HCT116 (cell line): ENCODE data around the gene VWA5A. TPM values are rescaled to one million over a fixed set of nuclear protein-coding genes. Genes with fewer than 3 reads are reported as not detected.

Experiments used
- ATAC-seq: fragments of 200-7000 bp; cut with Tn5 transposase; 2 replicates; pipeline ENCODE4 v1.9.1; 2020; ENCODE audit warnings: mild to moderate bottlenecking, moderate library complexity
- BruUV-seq: library from RNA; stranded (reverse); fragments of 400-500 nt; replicated peaks from 2 replicates; lab custom pipeline; 2021; lab: Mats Ljungman, UMichigan
- CTCF ChIA-PET: fragments of 300-600 bp; sonication (Branson Sonifier 250); formaldehyde crosslinking; loops from one replicate; lab custom pipeline; 2021; ENCODE audit warnings: antibody characterized with exemption; lab: Charles Lee
- POLR2A ChIA-PET: fragments of 300-600, 350-600 bp; sonication (Branson Sonifier 250); formaldehyde crosslinking; loops from one replicate; lab custom pipeline; 2021; ENCODE audit warnings: antibody characterized with exemption; lab: Charles Lee
- RAD21 ChIA-PET, 2 experiments: fragments of 300-600 bp; sonication (Branson Sonifier 250); formaldehyde crosslinking; loops; one replicate each; lab custom pipeline; 2023; ENCODE audit warnings: low total read pairs in 2 of 2; ENCODE audit not compliant: uncharacterized antibody in 2 of 2, unreplicated experiment in 2 of 2, low non-redundant PET in 1 of 2; lab: Charles Lee
- DNase-seq: peaks from one replicate; pipeline ENCODE4 v3.0.0-alpha.2; 2010; ENCODE audit warnings: low read depth, low spot score
- H2AFZ ChIP-seq: fragments of 200-600 bp; shearing (Covaris generic), sonication (generic); 2 replicates; pipeline ENCODE4 v1.6.1; 2017; ENCODE audit warnings: low read depth, mixed run types, mixed read lengths, antibody characterized with exemption, low read length; ENCODE audit not compliant: poor library complexity, severe bottlenecking
- H3K27ac ChIP-seq: 2 replicates; pipeline ENCODE4 v1.5.1; 2012; ENCODE audit warnings: low read depth, low read length
- H3K27me3 ChIP-seq: fragments of 200-600 bp; sonication (generic); 2 replicates; pipeline ENCODE4 v1.6.1; 2016; ENCODE audit warnings: mixed run types, low read length, mixed read lengths; ENCODE audit not compliant: insufficient read depth
- H3K36me3 ChIP-seq, 2 experiments: fragments of 200-500 bp in 1 of 2; fragments of 200-600 bp in 1 of 2; sonication (Bioruptor generic) in 1 of 2; sonication (generic) in 1 of 2; 2 replicates each; pipeline versions ENCODE4 v1.5.1 to v1.6.1; 2014 to 2016; ENCODE audit warnings: low read length in 2 of 2, inconsistent platforms in 1 of 2, mixed read lengths in 1 of 2, mixed run types in 1 of 2; ENCODE audit not compliant: insufficient read depth in 2 of 2, control insufficient read depth in 1 of 2
- H3K4me1 ChIP-seq, 2 experiments: fragments of 200-600 bp in 1 of 2; sonication (generic) in 1 of 2; 2 replicates each; pipeline versions ENCODE4 v1.5.1 to v1.6.1; 2012 to 2017; ENCODE audit warnings: low read length in 2 of 2, inconsistent platforms in 1 of 2, mild to moderate bottlenecking in 1 of 2, mixed read lengths in 1 of 2, mixed run types in 1 of 2, moderate library complexity in 1 of 2; ENCODE audit not compliant: insufficient read depth in 2 of 2, control insufficient read depth in 1 of 2
- H3K4me2 ChIP-seq: fragments of 200-600 bp; sonication (generic); 2 replicates; pipeline ENCODE4 v1.6.1; 2017; ENCODE audit warnings: mixed run types, low read length, mixed read lengths
- H3K4me3 ChIP-seq, 2 experiments: fragments of 200-600 bp in 1 of 2; sonication (generic) in 1 of 2; replicated peaks in 1 of 2; 2 replicates each; pipeline ENCODE4 v1.5.1; 2011 to 2016; ENCODE audit warnings: low read length in 2 of 2, control low read depth in 1 of 2, low read depth in 1 of 2, mild to moderate bottlenecking in 1 of 2, mixed read lengths in 1 of 2, mixed run types in 1 of 2
- H3K79me2 ChIP-seq: fragments of 200-600 bp; sonication (generic); 2 replicates; pipeline ENCODE4 v1.6.1; 2017; ENCODE audit warnings: mild to moderate bottlenecking, mixed run types, low read length, moderate library complexity, mixed read lengths; ENCODE audit not compliant: insufficient read depth
- H3K9ac ChIP-seq: fragments of 200-600 bp; sonication (generic); 2 replicates; pipeline ENCODE4 v1.6.1; 2016; ENCODE audit warnings: low read length, mixed read lengths
- H3K9me2 ChIP-seq: fragments of 200-600 bp; sonication (generic), shearing (Covaris generic); 2 replicates; pipeline ENCODE4 v1.6.1; 2017; ENCODE audit warnings: mixed run types, mild to moderate bottlenecking, moderate library complexity; ENCODE audit not compliant: insufficient read depth
- H3K9me3 ChIP-seq, 2 experiments: fragments of 200-500 bp in 1 of 2; fragments of 200-600 bp in 1 of 2; sonication (Bioruptor generic) in 1 of 2; sonication (generic) in 1 of 2; 2 replicates each; pipeline ENCODE4 v1.6.1; 2014 to 2017; ENCODE audit warnings: low read length in 2 of 2, mixed read lengths in 2 of 2, inconsistent platforms in 1 of 2, low read depth in 1 of 2, mild to moderate bottlenecking in 1 of 2, mixed run types in 1 of 2, moderate library complexity in 1 of 2; ENCODE audit not compliant: control insufficient read depth in 1 of 2, insufficient read depth in 1 of 2
- H4K20me1 ChIP-seq: fragments of 200-600 bp; sonication (generic), shearing (Covaris generic); 2 replicates; pipeline ENCODE4 v1.6.1; 2017; ENCODE audit warnings: mixed run types, mild to moderate bottlenecking, moderate library complexity; ENCODE audit not compliant: insufficient read depth
- CBX3 ChIP-seq: IDR thresholded peaks from 2 replicates; pipeline ENCODE4 v1.6.1; 2012; ENCODE audit warnings: low read depth
- CEBPB ChIP-seq: IDR thresholded peaks from 2 replicates; pipeline ENCODE4 v1.6.1; 2012; ENCODE audit warnings: low read depth
- ELF1 ChIP-seq: IDR thresholded peaks from 2 replicates; pipeline ENCODE4 v1.6.1; 2012; ENCODE audit warnings: low read depth, borderline replicate concordance
- FOSL1 ChIP-seq: IDR thresholded peaks from 2 replicates; pipeline ENCODE4 v1.6.1; 2012; ENCODE audit warnings: low read depth
- POLR2A ChIP-seq: IDR thresholded peaks from 2 replicates; pipeline ENCODE4 v1.7.0; 2011; ENCODE audit warnings: borderline replicate concordance; ENCODE audit not compliant: insufficient read depth, insufficient read length; ENCODE audit errors: extremely low read depth
- POLR2AphosphoS5 ChIP-seq: IDR thresholded peaks from 2 replicates; pipeline ENCODE4 v1.6.1; 2011; ENCODE audit warnings: mild to moderate bottlenecking, low read depth, low read length, moderate library complexity
- RAD21 ChIP-seq: IDR thresholded peaks from 2 replicates; pipeline ENCODE4 v1.6.1; 2012; ENCODE audit warnings: low read depth, mild to moderate bottlenecking
- SRF ChIP-seq: IDR thresholded peaks from 2 replicates; pipeline ENCODE4 v1.6.1; 2012; ENCODE audit warnings: low read depth
- YY1 ChIP-seq: IDR thresholded peaks from 2 replicates; pipeline ENCODE4 v1.6.1; 2011; ENCODE audit warnings: low read length, low read depth, moderate library complexity, mild to moderate bottlenecking; ENCODE audit not compliant: insufficient replicate concordance; ENCODE audit errors: extremely low read depth
- ZFX ChIP-seq: fragments of 450-650 bp; IDR thresholded peaks from 2 replicates; pipeline ENCODE4 v1.6.1; 2017
- ZNF274 ChIP-seq: fragments of 200-500 bp; sonication (Bioruptor generic); IDR thresholded peaks from 2 replicates; pipeline ENCODE4 v1.6.1; 2014; ENCODE audit warnings: mild to moderate bottlenecking, low read depth, low read length, inconsistent platforms
- intact Hi-C: fragments of 100-400 bp; cut with micrococcal nuclease; formaldehyde crosslinking; loops from 2 replicates; pipeline ENCODE4 v1.10.0; 2022
- total RNA-seq: library from RNA; stranded (reverse); gene quantifications from one replicate; pipeline ENCODE4 v1.2.1, GENCODE V29; 2021; ENCODE audit not compliant: unreplicated experiment
- TF ChIP-seq, protein P1 (sequence below): IDR thresholded peaks from 2 replicates; pipeline ENCODE4 v1.6.1; 2011; ENCODE audit warnings: mild to moderate bottlenecking, low read length, moderate library complexity; ENCODE audit not compliant: insufficient replicate concordance; ENCODE audit errors: extremely low read depth

Gene VWA5A
- total RNA-seq, 1 experiment from 2014 or later, result 5.0 TPM

DNA sequence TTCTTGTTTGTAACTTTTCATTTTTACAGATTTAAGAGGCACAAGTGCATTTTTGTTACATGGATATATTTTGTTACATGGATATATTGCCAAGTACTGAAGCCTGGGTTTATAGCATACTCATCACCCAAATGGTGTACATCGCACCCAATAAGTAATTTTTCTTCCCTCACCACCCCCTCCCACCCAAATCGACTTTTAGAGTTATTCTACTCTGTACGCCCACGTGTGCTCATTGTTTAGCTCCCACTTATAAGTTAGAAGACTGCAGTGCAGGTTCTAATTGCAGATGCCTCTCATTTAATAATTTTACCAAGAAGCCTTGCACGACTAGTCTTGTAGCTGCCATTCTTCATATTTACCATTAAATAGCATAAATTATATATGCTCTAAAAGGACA, 20.5 kb upstream of the VWA5A start:
- no peaks in the 10 kb centered on the region for H4K20me1 ChIP-seq
- ATAC-seq, result no peak
- POLR2A ChIA-PET, result no interaction called here
- DNase-seq, result no peak
- H3K9me2 ChIP-seq, result no peaks in the 10 kb centered on the region
- no peak overlapping the region for H3K27ac ChIP-seq
- no peak overlapping the region for H2AFZ ChIP-seq
- RAD21 ChIA-PET, result no interaction called here
- H3K27me3 ChIP-seq, result peaks cover 49% of the 10 kb centered on the region
- no peaks in the 10 kb centered on the region for H3K79me2 ChIP-seq
- TF ChIP-seq CEBPB (no peak), ZFX (no peak), RAD21 (no peak), YY1 (no peak), POLR2A (no peak), FOSL1 (no peak), SRF (no peak), POLR2AphosphoS5 (no peak), ELF1 (no peak), ZNF274 (no peak)
- TF ChIP-seq, all 23 proteins: peak for 0
- Histone ChIP-seq H3K36me3 (no peaks in the 10 kb centered on the region), H3K4me1 (no peaks in the 10 kb centered on the region), H3K9me3 (no peaks in the 10 kb centered on the region), H3K9ac (no peak overlapping the region), H3K4me2 (no peak overlapping the region), H3K4me3 (no peak overlapping the region)
- intact Hi-C loops, result no loop called here
- BruUV-seq, result no TSS peak
- CTCF ChIA-PET, result interaction anchor here (1.1 kb wide), 1 partner anchor 23 kb away, joined by 3 read pairs; no protein-coding TSS in a partner anchor

GRCh38 chr11:124096364-124096763, 18.9 kb upstream of the VWA5A start:
- H3K79me2 ChIP-seq, result no peaks in the 10 kb centered on the region
- no peak overlapping the region for H3K4me2 ChIP-seq
- no peak overlapping the region for H3K27ac ChIP-seq
- POLR2A ChIA-PET, result no interaction called here
- no peaks in the 10 kb centered on the region for H3K9me3 ChIP-seq
- ATAC-seq (no peak), DNase-seq (no peak)
- H2AFZ ChIP-seq, result no peak overlapping the region
- H3K4me1 ChIP-seq, result no peaks in the 10 kb centered on the region
- RAD21 ChIA-PET, result no interaction called here
- H3K4me3 ChIP-seq, result no peak overlapping the region
- BruUV-seq, result no TSS peak
- intact Hi-C loops, result no loop called here
- H3K9ac ChIP-seq, result no peak overlapping the region
- CTCF ChIA-PET, result no interaction called here
- H3K27me3 ChIP-seq, result peaks cover 48% of the 10 kb centered on the region
- no peaks in the 10 kb centered on the region for H4K20me1 ChIP-seq
- TF ChIP-seq RAD21 (no peak), ZFX (no peak), CBX3 (no peak), YY1 (no peak), ELF1 (no peak)
- TF ChIP-seq, protein P1, sequence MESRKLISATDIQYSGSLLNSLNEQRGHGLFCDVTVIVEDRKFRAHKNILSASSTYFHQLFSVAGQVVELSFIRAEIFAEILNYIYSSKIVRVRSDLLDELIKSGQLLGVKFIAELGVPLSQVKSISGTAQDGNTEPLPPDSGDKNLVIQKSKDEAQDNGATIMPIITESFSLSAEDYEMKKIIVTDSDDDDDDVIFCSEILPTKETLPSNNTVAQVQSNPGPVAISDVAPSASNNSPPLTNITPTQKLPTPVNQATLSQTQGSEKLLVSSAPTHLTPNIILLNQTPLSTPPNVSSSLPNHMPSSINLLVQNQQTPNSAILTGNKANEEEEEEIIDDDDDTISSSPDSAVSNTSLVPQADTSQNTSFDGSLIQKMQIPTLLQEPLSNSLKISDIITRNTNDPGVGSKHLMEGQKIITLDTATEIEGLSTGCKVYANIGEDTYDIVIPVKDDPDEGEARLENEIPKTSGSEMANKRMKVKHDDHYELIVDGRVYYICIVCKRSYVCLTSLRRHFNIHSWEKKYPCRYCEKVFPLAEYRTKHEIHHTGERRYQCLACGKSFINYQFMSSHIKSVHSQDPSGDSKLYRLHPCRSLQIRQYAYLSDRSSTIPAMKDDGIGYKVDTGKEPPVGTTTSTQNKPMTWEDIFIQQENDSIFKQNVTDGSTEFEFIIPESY, result no peak
- H3K9me2 ChIP-seq, result no peaks in the 10 kb centered on the region
- no peaks in the 10 kb centered on the region for H3K36me3 ChIP-seq
